Measurements from ENCODE around the gene KAZN.

GRCh38 chr1:14841456-14841855 lies 243.0 kb downstream of the KAZN start:
- no peak for TF ChIP-seq CTCF (IDR thresholded peaks at IDR 0.05 in 8 of 11, conservative IDR thresholded peaks at IDR 0.05 in 3 of 11)
- no peak for TF ChIP-seq POLR2A (IDR thresholded peaks at IDR 0.05)
